22Rv1 (cell line): ENCODE data around the gene GABBR2.

Experiments
- H3K27ac ChIP-seq: fragments of 450-650 bp; 2 replicates; pipeline ENCODE4 v1.5.1; 2017
- CTCF ChIP-seq: fragments of 450-650 bp; IDR thresholded peaks from 2 replicates; pipeline ENCODE4 v1.5.1; 2017; ENCODE audit warnings: mild to moderate bottlenecking
- ZFX ChIP-seq: fragments of 450-650 bp; IDR thresholded peaks from 2 replicates; pipeline ENCODE4 v1.6.1; 2017; ENCODE audit warnings: antibody characterized with exemption, borderline replicate concordance

The GABBR2 gene

GRCh38 chr9:98743329-98743728 lies 34.6 kb upstream of the GABBR2 start:
- TF ChIP-seq CTCF (no peak), ZFX (no peak)
- H3K27ac ChIP-seq: no peak overlapping the region

DNA sequence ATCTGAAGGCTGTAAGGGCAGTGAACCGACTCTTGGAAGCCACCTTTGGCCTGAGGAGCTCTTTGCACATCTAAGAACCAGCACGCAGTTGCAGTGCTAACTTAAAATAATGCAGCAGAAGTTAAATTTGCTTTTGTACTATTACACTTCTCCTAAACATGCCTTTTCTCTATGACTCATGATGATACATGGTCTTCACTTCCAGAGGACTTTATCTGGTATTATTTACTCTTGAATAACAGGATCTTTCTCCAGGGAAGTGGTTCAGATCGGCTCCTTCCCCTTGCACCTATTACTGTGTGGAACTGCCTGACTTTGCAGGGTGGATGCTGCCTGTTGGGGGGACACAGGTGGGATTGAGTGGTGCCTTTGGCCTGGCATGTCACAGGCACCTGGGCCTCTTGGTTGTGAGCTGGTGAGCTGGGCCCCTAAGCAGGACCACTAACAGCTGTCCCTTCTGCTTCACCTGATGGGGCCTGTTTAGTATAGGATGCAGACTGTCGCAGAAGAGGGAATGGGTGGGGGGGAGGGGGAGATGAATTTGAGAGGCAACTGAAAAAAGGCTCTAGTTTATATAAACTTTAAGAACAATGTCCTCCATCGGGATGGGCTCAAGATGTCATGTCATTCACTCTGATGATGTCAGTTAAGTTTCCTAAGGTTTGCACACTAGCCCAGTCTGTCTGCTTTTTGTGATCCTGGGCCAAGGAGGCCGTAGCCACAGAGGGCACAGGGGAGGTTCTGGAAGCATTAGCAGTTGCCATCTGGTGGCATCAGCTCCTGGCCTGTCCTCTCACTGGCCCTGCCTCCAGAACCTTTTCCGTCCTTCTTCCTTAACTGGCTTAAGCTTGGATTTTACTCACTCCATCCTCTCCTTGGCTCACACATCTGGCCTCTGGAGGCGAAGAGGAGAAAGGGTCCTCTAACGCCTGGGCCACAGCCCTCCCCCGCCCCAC lies 33.9 kb upstream of the GABBR2 start:
- no peak overlapping the region for H3K27ac ChIP-seq
- TF ChIP-seq CTCF (no peak), ZFX (no peak)

DNA sequence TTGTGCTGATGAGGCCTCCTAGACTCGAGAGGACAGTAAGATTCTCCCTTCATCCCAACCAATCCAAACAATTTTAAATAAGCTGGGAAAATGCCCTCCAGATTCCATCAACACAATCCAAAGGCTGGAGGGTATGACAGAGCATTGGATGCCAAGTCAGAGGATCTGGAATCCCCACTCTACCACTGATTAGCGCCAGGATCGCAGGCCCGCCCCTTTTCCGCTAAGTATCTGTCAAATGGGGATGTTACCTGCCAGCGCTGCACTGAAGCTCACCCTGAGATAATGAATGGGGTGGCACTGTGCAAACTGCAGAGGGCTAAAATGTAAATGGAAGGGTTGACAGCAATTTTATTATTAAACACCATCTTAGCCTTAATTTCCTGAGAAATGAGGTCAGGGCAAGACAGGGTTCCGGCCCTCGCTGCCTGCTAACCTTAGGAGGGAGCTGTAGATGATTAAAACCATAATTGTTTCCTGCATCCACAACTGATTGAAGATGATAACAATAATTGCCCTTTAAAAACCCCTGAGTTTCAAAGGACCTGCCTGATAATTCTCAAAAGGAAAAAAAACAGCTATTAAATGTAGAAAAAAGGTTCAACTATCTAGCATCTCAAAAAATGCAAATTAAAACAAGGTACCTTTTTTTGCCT lies 31.6 kb upstream of the GABBR2 start:
- no peak overlapping the region for H3K27ac ChIP-seq
- TF ChIP-seq CTCF (no peak), ZFX (no peak)

- TF ChIP-seq ZFX (no peak), CTCF (no peak)
- H3K27ac ChIP-seq: no peak overlapping the region
These were observed 30.0 kb upstream of the GABBR2 start for GRCh38 chr9:98738741-98739140.

- TF ChIP-seq ZFX (no peak), CTCF (no peak)
- no peak overlapping the region for H3K27ac ChIP-seq
These were observed 27.5 kb upstream of the GABBR2 start for GRCh38 chr9:98736226-98736625.

- TF ChIP-seq ZFX (no peak), CTCF (no peak)
- H3K27ac ChIP-seq: no peak overlapping the region
These were observed 24.1 kb upstream of the GABBR2 start for GRCh38 chr9:98732801-98733200.

- no peak for TF ChIP-seq ZFX
- TF ChIP-seq CTCF: no peak
- H3K27ac ChIP-seq: no peak overlapping the region
These were observed 23.4 kb upstream of the GABBR2 start for GRCh38 chr9:98732091-98732490.
